HAP-1 (cell line): ENCODE results near the gene S100A12.

ENCODE experiments used
- DNase-seq, 2 experiments: peaks; one replicate each; pipeline ENCODE4 v3.0.0-alpha.2; 2016 to 2020; ENCODE audit warnings: low spot score in 2 of 2
- H3K27me3 ChIP-seq: fragments of 250-450 bp; sonication (Bioruptor Pico); 2 replicates; pipeline ENCODE4 v1.5.1; 2020; ENCODE audit warnings: low read depth, mild to moderate bottlenecking, moderate library complexity
- H3K36me3 ChIP-seq: fragments of 250-450 bp; sonication (Bioruptor Pico); replicated peaks from 2 replicates; pipeline ENCODE4 v1.5.1; 2020; ENCODE audit warnings: mild to moderate bottlenecking
- H3K4me1 ChIP-seq: fragments of 250-450 bp; sonication (Bioruptor Pico); 2 replicates; pipeline ENCODE4 v1.5.1; 2020; ENCODE audit warnings: mild to moderate bottlenecking
- H3K4me3 ChIP-seq: fragments of 250-450 bp; sonication (Bioruptor Pico); 2 replicates; pipeline ENCODE4 v1.5.1; 2020; ENCODE audit warnings: mild to moderate bottlenecking, moderate library complexity
- H3K9me3 ChIP-seq: fragments of 250-450 bp; sonication (Bioruptor Pico); 2 replicates; pipeline ENCODE4 v1.5.1; 2020; ENCODE audit warnings: mild to moderate bottlenecking, moderate library complexity
- in situ Hi-C: fragments of 300-500 bp; cut with MboI; formaldehyde crosslinking; loops from 3 replicates; pipeline ENCODE4 v1.14.3; 2020; ENCODE audit warnings: low sequenced_read_pairs, inconsistent platforms, mixed read lengths

Gene S100A12

GRCh38 chr1:153339802-153340201 is 35.6 kb downstream of the S100A12 start:
- DNase-seq = no peak
- H3K4me3 ChIP-seq = no peak overlapping the region
- peaks cover 14% of the 10 kb centered on the region for H3K27me3 ChIP-seq
- no peaks in the 10 kb centered on the region for H3K9me3 ChIP-seq
- no peaks in the 10 kb centered on the region for H3K36me3 ChIP-seq
- in situ Hi-C loops = no loop called here
- H3K4me1 ChIP-seq = no peaks in the 10 kb centered on the region

- in situ Hi-C loops = no loop called here
- no peak for DNase-seq
- H3K4me3 ChIP-seq = no peak overlapping the region
Observed at GRCh38 chr1:153337980-153338853, 37.2 kb downstream of the S100A12 start.

GRCh38 chr1:153336650-153337049 is 38.8 kb downstream of the S100A12 start:
- Histone ChIP-seq H3K9me3 (no peaks in the 10 kb centered on the region), H3K4me1 (no peaks in the 10 kb centered on the region), H3K27me3 (peaks cover 14% of the 10 kb centered on the region), H3K4me3 (no peak overlapping the region), H3K36me3 (no peaks in the 10 kb centered on the region)
- DNase-seq = no peak
- in situ Hi-C loops = no loop called here

More at GRCh38 chr1:153337980-153338853, 37.2 kb downstream of the S100A12 start:
- H3K36me3 ChIP-seq = no peaks in the 10 kb centered on the region
- H3K4me1 ChIP-seq = no peaks in the 10 kb centered on the region
- no peaks in the 10 kb centered on the region for H3K9me3 ChIP-seq
- H3K27me3 ChIP-seq = peaks cover 14% of the 10 kb centered on the region

- no peaks in the 10 kb centered on the region for H3K27me3 ChIP-seq
- H3K4me1 ChIP-seq = no peaks in the 10 kb centered on the region
- H3K36me3 ChIP-seq = no peaks in the 10 kb centered on the region
- no peak overlapping the region for H3K4me3 ChIP-seq
- no peak for DNase-seq
- in situ Hi-C loops = no loop called here
- H3K9me3 ChIP-seq = no peaks in the 10 kb centered on the region
Observed at GRCh38 chr1:153333902-153334301, 41.5 kb downstream of the S100A12 start.

GRCh38 chr1:153324912-153325311 is 50.5 kb downstream of the S100A12 start:
- Histone ChIP-seq H3K27me3 (no peaks in the 10 kb centered on the region), H3K4me1 (no peaks in the 10 kb centered on the region), H3K36me3 (no peaks in the 10 kb centered on the region), H3K9me3 (no peaks in the 10 kb centered on the region), H3K4me3 (no peak overlapping the region)
- in situ Hi-C loops = no loop called here
- DNase-seq = no peak
